HCT116 (cell line): ENCODE data around the gene NBAS. TPM values are rescaled to one million over a fixed set of nuclear protein-coding genes. Genes with fewer than 3 reads are reported as not detected.
A peak's percentile ranks its signal among the peaks of the same experiment; 100 is the strongest.

Experiments
- ATAC-seq: fragments of 200-7000 bp; cut with Tn5 transposase; 2 replicates; pipeline ENCODE4 v1.9.1; 2020; ENCODE audit warnings: mild to moderate bottlenecking, moderate library complexity
- BruUV-seq: library from RNA; stranded (reverse); fragments of 400-500 nt; replicated peaks from 2 replicates; lab custom pipeline; 2021; lab: Mats Ljungman, UMichigan
- CTCF ChIA-PET: fragments of 300-600 bp; sonication (Branson Sonifier 250); formaldehyde crosslinking; loops from one replicate; lab custom pipeline; 2021; ENCODE audit warnings: antibody characterized with exemption; lab: Charles Lee
- POLR2A ChIA-PET: fragments of 300-600, 350-600 bp; sonication (Branson Sonifier 250); formaldehyde crosslinking; loops from one replicate; lab custom pipeline; 2021; ENCODE audit warnings: antibody characterized with exemption; lab: Charles Lee
- RAD21 ChIA-PET, 2 experiments: fragments of 300-600 bp; sonication (Branson Sonifier 250); formaldehyde crosslinking; loops; one replicate each; lab custom pipeline; 2023; ENCODE audit warnings: low total read pairs in 2 of 2; ENCODE audit not compliant: uncharacterized antibody in 2 of 2, unreplicated experiment in 2 of 2, low non-redundant PET in 1 of 2; lab: Charles Lee
- DNase-seq: peaks from one replicate; pipeline ENCODE4 v3.0.0-alpha.2; 2010; ENCODE audit warnings: low read depth, low spot score
- H2AFZ ChIP-seq: fragments of 200-600 bp; shearing (Covaris generic), sonication (generic); 2 replicates; pipeline ENCODE4 v1.6.1; 2017; ENCODE audit warnings: low read depth, mixed run types, mixed read lengths, antibody characterized with exemption, low read length; ENCODE audit not compliant: poor library complexity, severe bottlenecking
- H3K27ac ChIP-seq: 2 replicates; pipeline ENCODE4 v1.5.1; 2012; ENCODE audit warnings: low read depth, low read length
- H3K27me3 ChIP-seq: fragments of 200-600 bp; sonication (generic); 2 replicates; pipeline ENCODE4 v1.6.1; 2016; ENCODE audit warnings: mixed run types, low read length, mixed read lengths; ENCODE audit not compliant: insufficient read depth
- H3K36me3 ChIP-seq, 2 experiments: fragments of 200-500 bp in 1 of 2; fragments of 200-600 bp in 1 of 2; sonication (Bioruptor generic) in 1 of 2; sonication (generic) in 1 of 2; 2 replicates each; pipeline versions ENCODE4 v1.5.1 to v1.6.1; 2014 to 2016; ENCODE audit warnings: low read length in 2 of 2, inconsistent platforms in 1 of 2, mixed read lengths in 1 of 2, mixed run types in 1 of 2; ENCODE audit not compliant: insufficient read depth in 2 of 2, control insufficient read depth in 1 of 2
- H3K4me1 ChIP-seq, 2 experiments: fragments of 200-600 bp in 1 of 2; sonication (generic) in 1 of 2; 2 replicates each; pipeline versions ENCODE4 v1.5.1 to v1.6.1; 2012 to 2017; ENCODE audit warnings: low read length in 2 of 2, inconsistent platforms in 1 of 2, mild to moderate bottlenecking in 1 of 2, mixed read lengths in 1 of 2, mixed run types in 1 of 2, moderate library complexity in 1 of 2; ENCODE audit not compliant: insufficient read depth in 2 of 2, control insufficient read depth in 1 of 2
- H3K4me2 ChIP-seq: fragments of 200-600 bp; sonication (generic); 2 replicates; pipeline ENCODE4 v1.6.1; 2017; ENCODE audit warnings: mixed run types, low read length, mixed read lengths
- H3K4me3 ChIP-seq, 2 experiments: fragments of 200-600 bp in 1 of 2; sonication (generic) in 1 of 2; replicated peaks in 1 of 2; 2 replicates each; pipeline ENCODE4 v1.5.1; 2011 to 2016; ENCODE audit warnings: low read length in 2 of 2, control low read depth in 1 of 2, low read depth in 1 of 2, mild to moderate bottlenecking in 1 of 2, mixed read lengths in 1 of 2, mixed run types in 1 of 2
- H3K79me2 ChIP-seq: fragments of 200-600 bp; sonication (generic); 2 replicates; pipeline ENCODE4 v1.6.1; 2017; ENCODE audit warnings: mild to moderate bottlenecking, mixed run types, low read length, moderate library complexity, mixed read lengths; ENCODE audit not compliant: insufficient read depth
- H3K9ac ChIP-seq: fragments of 200-600 bp; sonication (generic); 2 replicates; pipeline ENCODE4 v1.6.1; 2016; ENCODE audit warnings: low read length, mixed read lengths
- H3K9me2 ChIP-seq: fragments of 200-600 bp; sonication (generic), shearing (Covaris generic); 2 replicates; pipeline ENCODE4 v1.6.1; 2017; ENCODE audit warnings: mixed run types, mild to moderate bottlenecking, moderate library complexity; ENCODE audit not compliant: insufficient read depth
- H3K9me3 ChIP-seq, 2 experiments: fragments of 200-500 bp in 1 of 2; fragments of 200-600 bp in 1 of 2; sonication (Bioruptor generic) in 1 of 2; sonication (generic) in 1 of 2; 2 replicates each; pipeline ENCODE4 v1.6.1; 2014 to 2017; ENCODE audit warnings: low read length in 2 of 2, mixed read lengths in 2 of 2, inconsistent platforms in 1 of 2, low read depth in 1 of 2, mild to moderate bottlenecking in 1 of 2, mixed run types in 1 of 2, moderate library complexity in 1 of 2; ENCODE audit not compliant: control insufficient read depth in 1 of 2, insufficient read depth in 1 of 2
- H4K20me1 ChIP-seq: fragments of 200-600 bp; sonication (generic), shearing (Covaris generic); 2 replicates; pipeline ENCODE4 v1.6.1; 2017; ENCODE audit warnings: mixed run types, mild to moderate bottlenecking, moderate library complexity; ENCODE audit not compliant: insufficient read depth
- ATF3 ChIP-seq: IDR thresholded peaks from 2 replicates; pipeline ENCODE4 v1.6.1; 2012
- EZH2 ChIP-seq: fragments of 200-600 bp; sonication (generic); IDR thresholded peaks from 2 replicates; pipeline ENCODE4 v1.6.1; 2017; ENCODE audit warnings: antibody characterized with exemption, mixed run types
- EZH2phosphoT487 ChIP-seq: fragments of 200-600 bp; IDR thresholded peaks from 2 replicates; pipeline ENCODE4 v1.6.1; 2018; ENCODE audit warnings: antibody characterized with exemption, borderline replicate concordance
- MAX ChIP-seq: IDR thresholded peaks from 2 replicates; pipeline ENCODE4 v1.6.1; 2012
- POLR2A ChIP-seq: IDR thresholded peaks from 2 replicates; pipeline ENCODE4 v1.7.0; 2011; ENCODE audit warnings: borderline replicate concordance; ENCODE audit not compliant: insufficient read depth, insufficient read length; ENCODE audit errors: extremely low read depth
- POLR2AphosphoS5 ChIP-seq: IDR thresholded peaks from 2 replicates; pipeline ENCODE4 v1.6.1; 2011; ENCODE audit warnings: mild to moderate bottlenecking, low read depth, low read length, moderate library complexity
- REST ChIP-seq: IDR thresholded peaks from 2 replicates; pipeline ENCODE4 v1.6.1; 2012; ENCODE audit warnings: low read depth
- SP1 ChIP-seq: IDR thresholded peaks from 2 replicates; pipeline ENCODE4 v1.6.1; 2012; ENCODE audit warnings: low read depth
- TCF7L2 ChIP-seq: IDR thresholded peaks from 2 replicates; pipeline ENCODE4 v1.7.0; 2011; ENCODE audit warnings: borderline replicate concordance, inconsistent platforms; ENCODE audit not compliant: insufficient read depth, insufficient read length; ENCODE audit errors: extremely low read depth
- intact Hi-C: fragments of 100-400 bp; cut with micrococcal nuclease; formaldehyde crosslinking; loops from 2 replicates; pipeline ENCODE4 v1.10.0; 2022
- total RNA-seq: library from RNA; stranded (reverse); gene quantifications from one replicate; pipeline ENCODE4 v1.2.1, GENCODE V29; 2021; ENCODE audit not compliant: unreplicated experiment
- TF ChIP-seq, protein P1 (sequence below), 3 experiments: fragments of 200-600 bp in 1 of 3; sonication (generic) in 1 of 3; IDR thresholded peaks in 2 of 3; conservative IDR thresholded peaks in 1 of 3; 2 replicates each; pipeline ENCODE4 v1.5.1; 2012 to 2017; ENCODE audit warnings: low read depth in 2 of 3, low read length in 2 of 3, antibody characterized with exemption in 1 of 3, borderline replicate concordance in 1 of 3, control low read depth in 1 of 3, mild to moderate bottlenecking in 1 of 3, mixed read lengths in 1 of 3, mixed run types in 1 of 3, moderate library complexity in 1 of 3; ENCODE audit not compliant: insufficient read depth in 1 of 3
- TF ChIP-seq, protein P2 (sequence below): IDR thresholded peaks from 2 replicates; pipeline ENCODE4 v1.6.1; 2011; ENCODE audit warnings: mild to moderate bottlenecking, low read length, moderate library complexity; ENCODE audit not compliant: insufficient replicate concordance; ENCODE audit errors: extremely low read depth

Gene NBAS
- total RNA-seq, 1 experiment from 2014 or later, result 32.8 TPM

DNA sequence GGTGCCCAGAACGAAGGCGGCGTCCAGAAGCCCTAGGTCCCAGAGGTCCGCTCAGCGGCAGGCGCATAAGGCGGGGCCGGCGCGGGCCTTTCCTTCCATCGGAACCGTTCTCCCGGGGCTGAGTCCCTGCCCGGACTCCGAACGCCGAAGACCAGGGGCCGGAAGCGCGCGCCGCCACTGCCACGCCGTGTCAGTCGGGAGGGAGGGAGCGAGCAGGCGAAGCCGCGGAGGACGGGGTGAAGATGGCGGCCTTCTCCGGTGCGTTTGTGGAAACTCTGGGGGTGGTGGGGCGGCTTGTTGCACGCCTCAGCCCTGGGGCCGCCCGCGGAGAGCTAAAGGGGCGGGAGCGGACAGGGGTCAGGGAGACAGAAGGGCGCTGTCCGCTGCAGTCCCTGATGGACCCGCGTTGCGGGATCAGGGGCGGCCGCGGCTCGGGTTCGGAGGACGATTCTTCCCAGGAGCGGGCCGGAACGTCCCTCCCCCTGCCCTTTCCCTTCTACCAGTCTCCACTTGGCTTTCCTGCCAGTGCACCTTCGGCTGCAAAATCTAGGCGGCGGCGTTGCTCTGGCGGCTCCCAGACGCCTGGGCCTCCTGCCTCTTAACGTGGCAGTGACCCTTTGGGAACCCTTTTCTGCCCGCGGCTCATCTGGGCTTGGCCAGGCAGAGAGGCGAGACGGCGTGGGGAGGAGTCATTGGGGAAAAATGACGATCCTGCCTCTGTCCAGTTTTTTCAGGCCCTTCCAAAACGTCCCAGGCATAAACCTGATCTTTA lies 30.7 kb upstream of the NBAS start, which contains the start of gene DDX1 (continued):
- TF ChIP-seq, protein P1, sequence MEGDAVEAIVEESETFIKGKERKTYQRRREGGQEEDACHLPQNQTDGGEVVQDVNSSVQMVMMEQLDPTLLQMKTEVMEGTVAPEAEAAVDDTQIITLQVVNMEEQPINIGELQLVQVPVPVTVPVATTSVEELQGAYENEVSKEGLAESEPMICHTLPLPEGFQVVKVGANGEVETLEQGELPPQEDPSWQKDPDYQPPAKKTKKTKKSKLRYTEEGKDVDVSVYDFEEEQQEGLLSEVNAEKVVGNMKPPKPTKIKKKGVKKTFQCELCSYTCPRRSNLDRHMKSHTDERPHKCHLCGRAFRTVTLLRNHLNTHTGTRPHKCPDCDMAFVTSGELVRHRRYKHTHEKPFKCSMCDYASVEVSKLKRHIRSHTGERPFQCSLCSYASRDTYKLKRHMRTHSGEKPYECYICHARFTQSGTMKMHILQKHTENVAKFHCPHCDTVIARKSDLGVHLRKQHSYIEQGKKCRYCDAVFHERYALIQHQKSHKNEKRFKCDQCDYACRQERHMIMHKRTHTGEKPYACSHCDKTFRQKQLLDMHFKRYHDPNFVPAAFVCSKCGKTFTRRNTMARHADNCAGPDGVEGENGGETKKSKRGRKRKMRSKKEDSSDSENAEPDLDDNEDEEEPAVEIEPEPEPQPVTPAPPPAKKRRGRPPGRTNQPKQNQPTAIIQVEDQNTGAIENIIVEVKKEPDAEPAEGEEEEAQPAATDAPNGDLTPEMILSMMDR (IDR thresholded peaks at IDR 0.05 in 2 of 3, conservative IDR thresholded peaks at IDR 0.05 in 1 of 3; ENCODE audit: borderline replicate concordance in 1 of 3, insufficient read depth in 1 of 3, low read depth in 2 of 3, low read length in 2 of 3), result no peak
- no peak for TF ChIP-seq EZH2
- TF ChIP-seq, all 23 proteins: peak for 12

DNA sequence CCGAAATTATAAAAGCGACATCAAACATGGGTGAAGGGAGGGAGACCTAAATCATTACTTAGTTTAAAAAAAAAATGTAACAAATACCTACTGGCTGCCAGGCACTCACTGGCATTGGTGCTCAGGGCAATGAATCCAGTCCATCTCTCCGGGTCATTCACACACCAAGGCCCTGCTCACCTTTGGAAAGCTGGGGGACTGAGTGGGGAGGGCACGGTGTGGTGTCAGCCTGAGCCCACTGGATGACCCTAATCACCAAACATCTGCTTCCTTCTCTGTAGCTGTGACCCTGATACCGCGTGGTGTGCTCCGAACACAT lies 30.2 kb upstream of the NBAS start:
- peaks cover 10 to 11% of the 10 kb centered on the region in 2 experiments for H3K36me3 ChIP-seq
- H3K4me2 ChIP-seq, result peak overlapping the region; percentile 92
- intact Hi-C loops, result loop anchor here (2.0 kb wide), 1 partner anchor 31 kb away; the partner anchor contains the start of gene NBAS
- ATAC-seq (peak; percentile 67), DNase-seq (no peak)
- H3K9ac ChIP-seq, result peak overlapping the region; percentile 90
- H3K9me2 ChIP-seq, result no peaks in the 10 kb centered on the region
- no peaks in the 10 kb centered on the region for H3K27me3 ChIP-seq
- H3K27ac ChIP-seq, result peak overlapping the region; percentile 88
- H2AFZ ChIP-seq, result peak overlapping the region; percentile 3
- no peaks in the 10 kb centered on the region for H4K20me1 ChIP-seq
- no peaks in the 10 kb centered on the region for H3K9me3 ChIP-seq
- peaks cover 47% of the 10 kb centered on the region for H3K79me2 ChIP-seq
- ChIA-PET CTCF (no interaction called here), RAD21 (no interaction called here), POLR2A (no interaction called here)
- H3K4me3 ChIP-seq, result peak overlapping the region; percentile 93 to 97
- BruUV-seq, result no TSS peak
- H3K4me1 ChIP-seq, result peaks cover 0 to 10% of the 10 kb centered on the region in 2 experiments; a peak in 2 of 4 replicates
- TF ChIP-seq ATF3, result no peak
- TF ChIP-seq POLR2AphosphoS5, result no peak
- no peak for TF ChIP-seq TCF7L2
- no peak for TF ChIP-seq EZH2
- TF ChIP-seq POLR2A, result no peak
- TF ChIP-seq, protein P1 (IDR thresholded peaks at IDR 0.05 in 2 of 3, conservative IDR thresholded peaks at IDR 0.05 in 1 of 3; ENCODE audit: borderline replicate concordance in 1 of 3, insufficient read depth in 1 of 3, low read depth in 2 of 3, low read length in 2 of 3), result no peak
- TF ChIP-seq, protein P2, sequence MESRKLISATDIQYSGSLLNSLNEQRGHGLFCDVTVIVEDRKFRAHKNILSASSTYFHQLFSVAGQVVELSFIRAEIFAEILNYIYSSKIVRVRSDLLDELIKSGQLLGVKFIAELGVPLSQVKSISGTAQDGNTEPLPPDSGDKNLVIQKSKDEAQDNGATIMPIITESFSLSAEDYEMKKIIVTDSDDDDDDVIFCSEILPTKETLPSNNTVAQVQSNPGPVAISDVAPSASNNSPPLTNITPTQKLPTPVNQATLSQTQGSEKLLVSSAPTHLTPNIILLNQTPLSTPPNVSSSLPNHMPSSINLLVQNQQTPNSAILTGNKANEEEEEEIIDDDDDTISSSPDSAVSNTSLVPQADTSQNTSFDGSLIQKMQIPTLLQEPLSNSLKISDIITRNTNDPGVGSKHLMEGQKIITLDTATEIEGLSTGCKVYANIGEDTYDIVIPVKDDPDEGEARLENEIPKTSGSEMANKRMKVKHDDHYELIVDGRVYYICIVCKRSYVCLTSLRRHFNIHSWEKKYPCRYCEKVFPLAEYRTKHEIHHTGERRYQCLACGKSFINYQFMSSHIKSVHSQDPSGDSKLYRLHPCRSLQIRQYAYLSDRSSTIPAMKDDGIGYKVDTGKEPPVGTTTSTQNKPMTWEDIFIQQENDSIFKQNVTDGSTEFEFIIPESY, result no peak
- no peak for TF ChIP-seq MAX
- TF ChIP-seq SP1, result no peak
- no peak for TF ChIP-seq REST
- no peak for TF ChIP-seq EZH2phosphoT487
